Panc1 (cell line): ENCODE measurements around the gene FUBP3. TPM values are rescaled to one million over a fixed set of nuclear protein-coding genes. Genes with fewer than 3 reads are reported as not detected.

Source experiments
- ATAC-seq: fragments of 200-7000 bp; cut with Tn5 transposase; 2 replicates; pipeline ENCODE4 v1.9.1; 2020; ENCODE audit warnings: mild to moderate bottlenecking, moderate library complexity
- BruUV-seq: library from RNA; stranded (reverse); fragments of 400-500 nt; replicated peaks from 2 replicates; lab custom pipeline; 2021; lab: Mats Ljungman, UMichigan
- CTCF ChIA-PET: fragments of 300-600 bp; sonication (Branson Sonifier 250); formaldehyde crosslinking; loops from one replicate; lab custom pipeline; 2022; ENCODE audit warnings: antibody characterized with exemption; lab: Charles Lee
- POLR2A ChIA-PET: fragments of 300-600 bp; sonication (Branson Sonifier 250); formaldehyde crosslinking; loops from one replicate; lab custom pipeline; 2022; ENCODE audit warnings: antibody characterized with exemption; lab: Charles Lee
- DNase-seq: peaks from one replicate; pipeline ENCODE4 v3.0.0-alpha.2; 2010; ENCODE audit warnings: low read depth, low spot score
- H3K27ac ChIP-seq: 2 replicates; pipeline ENCODE4 v1.5.1; 2011; ENCODE audit warnings: mild to moderate bottlenecking, low read length, inconsistent platforms
- H3K27me3 ChIP-seq: fragments of 200-500 bp; sonication (Bioruptor generic); 2 replicates; pipeline ENCODE4 v1.6.0; 2014; ENCODE audit warnings: low read length, inconsistent platforms; ENCODE audit not compliant: control insufficient read depth, insufficient read depth
- H3K36me3 ChIP-seq: fragments of 200-500 bp; sonication (Bioruptor generic); 2 replicates; pipeline ENCODE4 v1.5.1; 2014; ENCODE audit warnings: inconsistent platforms, mild to moderate bottlenecking, low read length, moderate library complexity; ENCODE audit not compliant: control insufficient read depth, insufficient read depth
- H3K4me1 ChIP-seq: 2 replicates; pipeline ENCODE4 v1.5.1; 2011; ENCODE audit warnings: inconsistent platforms, mild to moderate bottlenecking, low read length, moderate library complexity; ENCODE audit not compliant: control insufficient read depth, insufficient read depth
- H3K4me3 ChIP-seq, 2 experiments: 2 replicates each; pipeline ENCODE4 v1.5.1; 2011 to 2012; ENCODE audit warnings: low read depth in 2 of 2, low read length in 2 of 2, mild to moderate bottlenecking in 2 of 2, inconsistent platforms in 1 of 2, moderate library complexity in 1 of 2
- H3K9me3 ChIP-seq: fragments of 200-500 bp; sonication (Bioruptor generic); 2 replicates; pipeline ENCODE4 v1.5.1; 2014; ENCODE audit warnings: low read depth, mild to moderate bottlenecking, inconsistent platforms, low read length, moderate library complexity; ENCODE audit not compliant: control insufficient read depth, insufficient read depth
- CTCF ChIP-seq: fragments of 450-650 bp; IDR thresholded peaks from 2 replicates; pipeline ENCODE4 v1.5.1; 2017; ENCODE audit warnings: mild to moderate bottlenecking
- POLR2AphosphoS5 ChIP-seq: IDR thresholded peaks from 2 replicates; pipeline ENCODE4 v1.6.1; 2012; ENCODE audit warnings: mild to moderate bottlenecking, low read depth, low read length, moderate library complexity
- REST ChIP-seq, 2 experiments: IDR thresholded peaks; 2 replicates each; pipeline ENCODE4 v1.6.1; 2011 to 2012; ENCODE audit warnings: low read depth in 2 of 2, control low read depth in 1 of 2, low read length in 1 of 2, mild to moderate bottlenecking in 1 of 2, moderate library complexity in 1 of 2; ENCODE audit not compliant: insufficient read depth in 1 of 2
- SIN3A ChIP-seq: IDR thresholded peaks from 2 replicates; pipeline ENCODE4 v1.6.1; 2012; ENCODE audit warnings: low read depth, mild to moderate bottlenecking, low read length, moderate library complexity, borderline replicate concordance; ENCODE audit not compliant: insufficient read depth
- TCF7L2 ChIP-seq: IDR thresholded peaks from 2 replicates; pipeline ENCODE4 v1.6.1; 2011; ENCODE audit warnings: mild to moderate bottlenecking, low read depth, low read length, inconsistent platforms
- in situ Hi-C: cut with HindIII; loops from 2 replicates; pipeline ENCODE4 v1.10.0; 2016; ENCODE audit warnings: low sequenced_read_pairs, low pct_unique_long_range_greater_than_20kb
- intact Hi-C: fragments of 100-400 bp; cut with micrococcal nuclease; formaldehyde crosslinking; loops from one replicate; pipeline ENCODE4 v1.10.0; 2022; ENCODE audit not compliant: unreplicated experiment
- total RNA-seq: library from RNA; stranded (reverse); gene quantifications from one replicate; pipeline ENCODE4 v1.2.1, GENCODE V29; 2021; ENCODE audit not compliant: unreplicated experiment

The FUBP3 gene
- total RNA-seq, 1 experiment from 2014 or later, result 46.6 TPM

GRCh38 chr9:130638284-130639123 is 59.1 kb downstream of the FUBP3 start:
- Histone ChIP-seq H3K36me3 (peaks cover 3% of the 10 kb centered on the region; the same call in 1 of the 2 replicates), H3K4me1 (no peaks in the 10 kb centered on the region), H3K27me3 (no peaks in the 10 kb centered on the region), H3K4me3 (no peak overlapping the region), H3K9me3 (no peaks in the 10 kb centered on the region), H3K27ac (no peak overlapping the region)
- BruUV-seq, result no TSS peak
- POLR2A ChIA-PET, result no interaction called here
- ATAC-seq (no peak), DNase-seq (no peak)
- intact Hi-C loops, result no loop called here
- TF ChIP-seq REST (IDR thresholded peaks at IDR 0.05; ENCODE audit: insufficient read depth in 1 of 2, low read depth in 2 of 2, low read length in 1 of 2), result no peak
- TF ChIP-seq POLR2AphosphoS5, result no peak
- no peak for TF ChIP-seq SIN3A
- no peak for TF ChIP-seq TCF7L2
- TF ChIP-seq CTCF, result no peak
- in situ Hi-C loops, result no loop called here
- CTCF ChIA-PET, result no interaction called here

- in situ Hi-C loops, result no loop called here
- ATAC-seq (no peak), DNase-seq (no peak)
- TF ChIP-seq CTCF, result no peak
- no peak for TF ChIP-seq TCF7L2
- no peak for TF ChIP-seq POLR2AphosphoS5
- TF ChIP-seq SIN3A, result no peak
- TF ChIP-seq REST (IDR thresholded peaks at IDR 0.05; ENCODE audit: insufficient read depth in 1 of 2, low read depth in 2 of 2, low read length in 1 of 2), result no peak
- Histone ChIP-seq H3K4me1 (no peaks in the 10 kb centered on the region), H3K27ac (no peak overlapping the region), H3K4me3 (no peak overlapping the region), H3K36me3 (peaks cover 3% of the 10 kb centered on the region; the same call in 1 of the 2 replicates), H3K27me3 (no peaks in the 10 kb centered on the region), H3K9me3 (no peaks in the 10 kb centered on the region)
- CTCF ChIA-PET, result no interaction called here
- POLR2A ChIA-PET, result no interaction called here
- no TSS peak for BruUV-seq
- intact Hi-C loops, result no loop called here
These were observed 59.9 kb downstream of the FUBP3 start for GRCh38 chr9:130639124-130639765.
